ENCODE measurements around the gene SLC2A3. TPM values are rescaled to one million over a fixed set of nuclear protein-coding genes. Genes with fewer than 3 reads are reported as not detected.
A peak's percentile ranks its signal among the peaks of the same experiment; 100 is the strongest.
"Not testable (repeated sequence)": the region's sequence is repeated elsewhere in the genome, so short reads cannot be mapped to it uniquely, and the experiment has no call there.

SLC2A3 gene
- total RNA-seq, 2 donors from 2014 or later = 8.9 to 11.8 TPM

- ATAC-seq; intact Hi-C loops (cut with DNase I, micrococcal nuclease); DNase-seq: not testable (repeated sequence)
These were observed 9.8 kb downstream of the SLC2A3 start for GRCh38 chr12:7926068-7926666.

GRCh38 chr12:7923241-7924236, 12.4 kb downstream of the SLC2A3 start:
- ATAC-seq = no peak
- no peak for DNase-seq
- intact Hi-C loops (cut with DNase I, micrococcal nuclease) = no loop called here

GRCh38 chr12:7921181-7921580, 14.8 kb downstream of the SLC2A3 start:
- intact Hi-C loops (cut with DNase I, micrococcal nuclease); DNase-seq; ATAC-seq: not testable (repeated sequence)

- ATAC-seq; DNase-seq; intact Hi-C loops (cut with DNase I, micrococcal nuclease): not testable (repeated sequence)
These were observed 17.8 kb downstream of the SLC2A3 start for GRCh38 chr12:7918268-7918590.

GRCh38 chr12:7917392-7918267, 18.4 kb downstream of the SLC2A3 start:
- no peak for ATAC-seq
- no peak for DNase-seq
- intact Hi-C loops (cut with DNase I, micrococcal nuclease) = no loop called here

GRCh38 chr12:7916936-7917335, 19.1 kb downstream of the SLC2A3 start:
- no peak for ATAC-seq
- intact Hi-C loops (cut with DNase I, micrococcal nuclease) = no loop called here

GRCh38 chr12:7915661-7916403, 20.2 kb downstream of the SLC2A3 start:
- intact Hi-C loops (cut with DNase I, micrococcal nuclease) = no loop called here
- ATAC-seq (no peak), DNase-seq (no peak)

More at GRCh38 chr12:7916936-7917335, 19.1 kb downstream of the SLC2A3 start:
- DNase-seq = no peak

GRCh38 chr12:7910106-7910505, 25.9 kb downstream of the SLC2A3 start:
- DNase-seq; intact Hi-C loops (cut with DNase I, micrococcal nuclease): not testable (repeated sequence)

GRCh38 chr12:7907009-7907408, 29.0 kb downstream of the SLC2A3 start:
- intact Hi-C loops (cut with DNase I, micrococcal nuclease) = no loop called here
- ATAC-seq (peak; percentile 100), DNase-seq (peak; percentile 35 to 62)

More at GRCh38 chr12:7910106-7910505, 25.9 kb downstream of the SLC2A3 start:
- ATAC-seq = not testable (repeated sequence)

- ATAC-seq; DNase-seq; intact Hi-C loops (cut with DNase I, micrococcal nuclease): not testable (repeated sequence)
These were observed 29.7 kb downstream of the SLC2A3 start for GRCh38 chr12:7906303-7906702.

- intact Hi-C loops (cut with DNase I, micrococcal nuclease); ATAC-seq; DNase-seq: not testable (repeated sequence)
These were observed 30.3 kb downstream of the SLC2A3 start for GRCh38 chr12:7905600-7906125.

GRCh38 chr12:7905071-7905470, 30.9 kb downstream of the SLC2A3 start:
- no peak for DNase-seq
- intact Hi-C loops (cut with DNase I, micrococcal nuclease) = no loop called here
- no peak for ATAC-seq

- DNase-seq; ATAC-seq; intact Hi-C loops (cut with DNase I, micrococcal nuclease): not testable (repeated sequence)
These were observed 33.6 kb downstream of the SLC2A3 start for GRCh38 chr12:7902416-7902815.

- ATAC-seq = no peak
- DNase-seq = no peak
- intact Hi-C loops (cut with DNase I, micrococcal nuclease) = no loop called here
These were observed 36.2 kb downstream of the SLC2A3 start for GRCh38 chr12:7899755-7900154.

- intact Hi-C loops (cut with DNase I, micrococcal nuclease); ATAC-seq; DNase-seq: not testable (repeated sequence)
These were observed 39.3 kb downstream of the SLC2A3 start for GRCh38 chr12:7896726-7897125.

- DNase-seq = no peak
- intact Hi-C loops (cut with DNase I, micrococcal nuclease) = no loop called here
- ATAC-seq = no peak
These were observed 43.6 kb downstream of the SLC2A3 start for GRCh38 chr12:7892186-7892980.

- DNase-seq = no peak
- peak; percentile 33 for ATAC-seq
- intact Hi-C loops (cut with DNase I, micrococcal nuclease) = no loop called here
These were observed 51.3 kb downstream of the SLC2A3 start for GRCh38 chr12:7884689-7885088.
